Measurements from ENCODE around the gene SDR39U1.

Gene SDR39U1

GRCh38 chr14:24436355-24437019 is 6.1 kb downstream of the SDR39U1 start:
- Mint-ChIP-seq H3K27ac (peak overlapping the region; percentile 42 to 47), H3K4me3 (no peak overlapping the region), H3K27me3 (no peaks in the 10 kb centered on the region), H3K9me3 (no peaks in the 10 kb centered on the region), H3K4me1 (peaks cover 76% of the 10 kb centered on the region)
- DNase-seq (peak; percentile 46 to 52), ATAC-seq (peak; percentile 58)

DNA sequence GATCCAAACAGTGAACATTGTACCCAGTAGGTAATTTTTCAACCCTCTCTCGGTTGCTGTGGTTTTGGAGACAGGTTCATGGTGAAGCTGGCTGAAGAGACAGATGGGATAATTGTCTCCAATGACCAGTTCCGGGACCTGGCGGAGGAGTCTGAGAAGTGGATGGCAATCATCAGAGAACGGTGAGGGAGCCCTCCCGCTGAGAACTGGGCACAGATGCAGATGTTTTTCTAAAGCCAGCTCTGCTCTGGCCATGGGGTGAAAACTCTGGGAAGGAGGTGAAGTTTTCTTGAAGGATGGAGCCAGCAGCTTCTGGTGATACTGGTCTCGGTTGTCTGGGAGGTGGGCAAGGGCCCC is 6.6 kb downstream of the SDR39U1 start:
- Mint-ChIP-seq H3K27ac (no peak overlapping the region), H3K27me3 (no peaks in the 10 kb centered on the region), H3K9me3 (no peaks in the 10 kb centered on the region), H3K4me1 (peaks cover 76% of the 10 kb centered on the region), H3K4me3 (no peak overlapping the region)
- no peak for ATAC-seq
- DNase-seq, result no peak

- Mint-ChIP-seq H3K9me3 (no peaks in the 10 kb centered on the region), H3K27ac (peak overlapping the region in 1 of 2 donors; percentile 23), H3K4me1 (peaks cover 72% of the 10 kb centered on the region), H3K27me3 (no peaks in the 10 kb centered on the region), H3K4me3 (no peak overlapping the region)
- ATAC-seq, result no peak
- DNase-seq, result no peak
Observed at GRCh38 chr14:24435192-24435810, 7.3 kb downstream of the SDR39U1 start.

DNA sequence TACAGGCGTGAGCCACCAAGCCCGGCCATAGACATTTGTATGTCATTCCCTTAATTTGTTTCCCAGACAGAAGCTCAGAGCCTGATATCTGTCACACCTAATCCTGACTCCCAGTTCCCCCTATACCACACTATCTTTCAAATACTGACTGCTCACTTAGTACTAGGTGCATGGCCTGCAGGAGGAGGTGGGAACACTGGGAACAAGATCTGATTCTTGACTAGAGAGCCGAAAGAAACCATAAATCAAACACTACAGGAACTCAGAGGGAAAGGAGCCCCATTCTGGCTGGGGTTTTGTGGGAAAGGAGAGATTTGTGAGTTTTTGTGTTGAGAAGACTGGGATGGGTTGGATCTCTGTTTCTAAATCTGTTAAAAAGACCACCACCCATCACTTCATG is 7.9 kb downstream of the SDR39U1 start:
- Mint-ChIP-seq H3K9me3 (no peaks in the 10 kb centered on the region), H3K4me1 (peaks cover 66% of the 10 kb centered on the region), H3K27me3 (no peaks in the 10 kb centered on the region), H3K4me3 (no peak overlapping the region), H3K27ac (no peak overlapping the region)
- ATAC-seq (no peak), DNase-seq (no peak)

GRCh38 chr14:24434036-24434435 is 8.5 kb downstream of the SDR39U1 start:
- Mint-ChIP-seq H3K4me3 (no peak overlapping the region), H3K4me1 (peaks cover 66% of the 10 kb centered on the region), H3K27me3 (no peaks in the 10 kb centered on the region), H3K9me3 (no peaks in the 10 kb centered on the region), H3K27ac (peak overlapping the region in 1 of 2 donors; percentile 24)
- ATAC-seq (no peak), DNase-seq (no peak)

GRCh38 chr14:24432259-24433131 is 10.1 kb downstream of the SDR39U1 start:
- H3K27ac Mint-ChIP-seq, result peak overlapping the region in 1 of 2 donors; percentile 99
- no peak overlapping the region for H3K4me3 Mint-ChIP-seq
- no peaks in the 10 kb centered on the region for H3K9me3 Mint-ChIP-seq
- H3K4me1 Mint-ChIP-seq, result peaks cover 63% of the 10 kb centered on the region
- ATAC-seq (no peak), DNase-seq (no peak)
- H3K27me3 Mint-ChIP-seq, result no peaks in the 10 kb centered on the region

DNA sequence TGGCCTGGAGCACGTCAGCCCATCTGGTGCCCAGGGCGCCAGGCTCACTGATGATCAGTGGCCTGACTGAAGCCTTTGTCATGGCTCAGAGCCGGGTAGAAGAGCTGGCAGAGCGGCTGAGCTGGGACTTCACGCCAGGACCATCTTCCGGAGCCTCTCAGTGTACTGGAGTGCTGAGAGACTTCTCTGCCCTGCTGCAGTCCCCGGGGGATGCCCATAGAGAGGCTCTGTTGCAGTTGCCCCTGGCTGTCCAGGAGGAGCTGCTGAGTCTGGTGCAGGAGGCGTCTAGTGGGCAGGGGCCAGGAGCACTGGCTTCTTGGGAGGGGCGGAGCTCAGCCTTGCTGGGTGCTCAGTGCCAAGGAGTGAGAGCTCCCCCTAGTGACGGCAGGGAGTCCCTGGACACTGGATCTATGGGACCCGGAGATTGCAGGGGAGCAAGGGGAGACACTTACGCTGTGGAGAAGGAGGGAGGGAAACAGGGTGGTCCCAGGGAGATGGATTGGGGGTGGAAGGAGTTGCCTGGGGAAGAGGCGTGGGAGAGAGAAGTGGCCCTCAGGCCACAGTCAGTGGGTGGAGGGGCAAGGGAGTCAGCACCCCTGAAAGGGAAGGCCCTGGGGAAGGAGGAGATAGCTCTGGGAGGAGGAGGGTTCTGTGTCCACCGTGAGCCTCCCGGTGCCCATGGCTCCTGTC is 10.9 kb downstream of the SDR39U1 start:
- peak overlapping the region; percentile 92 for H3K4me3 Mint-ChIP-seq
- no peaks in the 10 kb centered on the region for H3K9me3 Mint-ChIP-seq
- peaks cover 62% of the 10 kb centered on the region for H3K4me1 Mint-ChIP-seq
- ATAC-seq (peak; percentile 62), DNase-seq (peak; percentile 87 to 88)
- H3K27ac Mint-ChIP-seq, result peak overlapping the region; percentile 4 to 99
- no peaks in the 10 kb centered on the region for H3K27me3 Mint-ChIP-seq

- Mint-ChIP-seq H3K4me1 (peaks cover 64% of the 10 kb centered on the region), H3K27me3 (no peaks in the 10 kb centered on the region), H3K4me3 (peak overlapping the region; percentile 92)
Observed at GRCh38 chr14:24430682-24431568, 11.7 kb downstream of the SDR39U1 start.

GRCh38 chr14:24430143-24430681 is 12.4 kb downstream of the SDR39U1 start:
- H3K4me3 Mint-ChIP-seq, result peak overlapping the region; percentile 92
- H3K27me3 Mint-ChIP-seq, result no peaks in the 10 kb centered on the region
- peaks cover 64% of the 10 kb centered on the region for H3K4me1 Mint-ChIP-seq
- peak; percentile 69 for ATAC-seq
- H3K27ac Mint-ChIP-seq, result peak overlapping the region; percentile 98 to 99
- peak; percentile 71 to 79 for DNase-seq
- no peaks in the 10 kb centered on the region for H3K9me3 Mint-ChIP-seq

More at GRCh38 chr14:24430682-24431568, 11.7 kb downstream of the SDR39U1 start:
- no peaks in the 10 kb centered on the region for H3K9me3 Mint-ChIP-seq
- H3K27ac Mint-ChIP-seq, result peak overlapping the region; percentile 98 to 99
- DNase-seq, result peak; percentile 75 to 80
- peak; percentile 74 for ATAC-seq

GRCh38 chr14:24429395-24430142 is 13.0 kb downstream of the SDR39U1 start, which contains the start of the genes CBLN3 and KHNYN:
Gene CBLN3, minus strand, starts transcription at chr14:24429668. Its CDS starts 614 bp downstream, at chr14:24429054.
Gene KHNYN, plus strand, starts transcription at chr14:24429954. Its CDS starts 777 bp downstream, at chr14:24430731.
- peak; percentile 90 to 92 for DNase-seq
- H3K27ac Mint-ChIP-seq, result peak within 1 kb of the TSS; percentile 99
- H3K4me3 Mint-ChIP-seq, result peak within 1 kb of the TSS; percentile 92 to 93
- peak; percentile 86 for ATAC-seq
- H3K9me3 Mint-ChIP-seq, result no peaks in the 10 kb centered on the region
- peaks cover 66% of the 10 kb centered on the region for H3K4me1 Mint-ChIP-seq
- no peaks in the 10 kb centered on the region for H3K27me3 Mint-ChIP-seq

- H3K4me3 Mint-ChIP-seq, result peak overlapping the region; percentile 92 to 93
- H3K27ac Mint-ChIP-seq, result peak overlapping the region; percentile 99
- ATAC-seq (no peak), DNase-seq (no peak)
- H3K27me3 Mint-ChIP-seq, result no peaks in the 10 kb centered on the region
- peaks cover 66% of the 10 kb centered on the region for H3K4me1 Mint-ChIP-seq
- H3K9me3 Mint-ChIP-seq, result no peaks in the 10 kb centered on the region
Observed at GRCh38 chr14:24428628-24429394, 13.8 kb downstream of the SDR39U1 start.

DNA sequence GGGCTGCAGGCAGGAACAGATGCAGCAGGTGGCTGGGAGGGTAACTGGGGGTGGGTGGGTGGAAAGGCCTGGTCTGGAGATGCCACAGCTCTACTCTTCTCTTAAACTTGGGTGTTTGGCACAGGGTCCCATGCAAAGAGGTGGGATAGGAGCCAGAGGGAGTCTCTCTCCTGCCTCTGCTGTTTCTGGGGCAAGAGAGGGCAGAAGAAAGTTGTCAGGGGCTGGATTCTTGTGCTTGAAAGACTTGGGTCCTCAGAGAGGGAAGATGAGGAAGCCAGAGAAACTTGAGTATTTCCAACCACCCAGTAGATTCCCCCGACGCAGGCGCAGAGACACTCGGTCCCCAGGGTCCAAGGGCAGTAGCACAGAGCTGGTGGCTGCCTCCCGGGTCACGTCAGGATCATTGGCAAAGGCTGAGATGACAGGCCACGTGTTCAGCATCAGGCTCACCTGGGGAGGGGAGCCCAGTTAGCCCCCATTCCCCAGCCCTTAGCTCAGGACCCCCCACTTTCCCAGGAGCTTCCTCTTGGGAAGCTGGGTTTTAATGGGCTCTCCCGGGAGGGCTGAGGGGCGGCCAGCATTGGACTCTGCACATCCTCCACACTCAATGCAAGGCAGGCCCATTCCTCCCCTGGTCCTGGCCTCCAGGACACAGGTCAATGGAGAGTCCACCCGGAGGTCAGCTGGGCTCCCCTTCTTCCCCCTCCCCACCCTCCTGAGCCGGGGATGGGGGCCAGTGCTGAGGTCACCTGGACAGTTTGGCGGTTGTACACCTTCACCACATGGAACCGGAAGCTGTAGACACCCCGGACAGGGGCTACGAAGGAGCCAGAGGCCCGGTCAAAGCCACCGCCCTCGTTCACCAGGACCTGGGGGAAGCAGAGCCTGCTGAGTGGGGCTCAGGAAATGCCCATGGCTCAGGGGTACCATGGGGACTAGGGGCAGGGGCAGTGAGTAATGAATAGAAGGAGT is 14.8 kb downstream of the SDR39U1 start:
- DNase-seq, result no peak
- H3K27ac Mint-ChIP-seq, result peak overlapping the region in 1 of 2 donors; percentile 65
- peaks cover 62% of the 10 kb centered on the region for H3K4me1 Mint-ChIP-seq
- H3K4me3 Mint-ChIP-seq, result peak overlapping the region in 1 of 2 donors; percentile 66
- ATAC-seq, result no peak
- no peaks in the 10 kb centered on the region for H3K27me3 Mint-ChIP-seq
- H3K9me3 Mint-ChIP-seq, result no peaks in the 10 kb centered on the region

All from stimulated activated naive CD8-positive, alpha-beta T cell treated with anti-CD3 and anti-CD28 coated beads, Interleukin-15, amount 100 ng/mL, for 72 hours (primary cell).